KOPT-K1 (cell line): ENCODE data around the gene HSD11B1.
A peak's percentile ranks its signal among the peaks of the same experiment; 100 is the strongest.

Source experiments
- H3K27ac ChIP-seq: fragments of 200-600 bp; sonication (generic); 2 replicates; pipeline ENCODE4 v1.5.1; 2016; ENCODE audit warnings: antibody characterized with exemption, mild to moderate bottlenecking, low read depth, low read length; ENCODE audit not compliant: poor library complexity, severe bottlenecking
- H3K36me3 ChIP-seq: fragments of 200-600 bp; sonication (generic); 2 replicates; pipeline ENCODE4 v1.5.1; 2017; ENCODE audit warnings: antibody characterized with exemption, mild to moderate bottlenecking, low read length, moderate library complexity; ENCODE audit not compliant: insufficient read depth
- H3K9me3 ChIP-seq: fragments of 200-600 bp; sonication (generic); 2 replicates; pipeline ENCODE4 v1.5.1; 2017; ENCODE audit warnings: antibody characterized with exemption, low read length, mild to moderate bottlenecking; ENCODE audit not compliant: insufficient read depth, poor library complexity, severe bottlenecking

The HSD11B1 gene

DNA sequence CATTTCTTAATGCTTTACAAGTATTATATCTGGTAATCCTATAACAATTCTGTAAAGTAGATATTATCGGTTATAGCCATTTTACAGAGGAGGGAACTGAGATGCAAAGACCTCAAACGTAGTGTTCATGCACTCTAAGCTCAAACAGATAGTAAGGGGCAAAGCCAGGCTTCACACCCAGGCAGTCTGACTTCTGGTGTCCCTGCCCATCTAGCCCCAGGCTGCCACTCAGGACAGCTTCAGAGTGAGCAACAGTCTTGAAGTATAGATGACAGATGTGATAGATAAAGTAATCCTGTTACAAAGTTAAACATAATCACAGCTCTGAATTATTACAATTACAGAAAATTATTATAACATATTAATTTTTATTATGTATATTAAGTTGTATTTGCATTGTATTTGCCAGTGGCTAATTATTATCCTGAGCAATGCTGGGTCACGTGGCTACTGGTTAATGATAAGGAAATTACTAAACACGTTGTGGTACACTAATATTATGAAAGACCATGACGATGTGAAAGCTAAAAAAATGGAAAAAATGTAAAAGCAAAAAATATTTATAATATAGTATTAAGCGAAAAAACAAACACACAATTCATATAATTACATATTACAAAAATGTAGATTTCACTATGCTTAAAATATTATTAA is 45.2 kb downstream of the HSD11B1 start:
- no peaks in the 10 kb centered on the region for H3K9me3 ChIP-seq
- H3K27ac ChIP-seq: no peak overlapping the region
- no peaks in the 10 kb centered on the region for H3K36me3 ChIP-seq

DNA sequence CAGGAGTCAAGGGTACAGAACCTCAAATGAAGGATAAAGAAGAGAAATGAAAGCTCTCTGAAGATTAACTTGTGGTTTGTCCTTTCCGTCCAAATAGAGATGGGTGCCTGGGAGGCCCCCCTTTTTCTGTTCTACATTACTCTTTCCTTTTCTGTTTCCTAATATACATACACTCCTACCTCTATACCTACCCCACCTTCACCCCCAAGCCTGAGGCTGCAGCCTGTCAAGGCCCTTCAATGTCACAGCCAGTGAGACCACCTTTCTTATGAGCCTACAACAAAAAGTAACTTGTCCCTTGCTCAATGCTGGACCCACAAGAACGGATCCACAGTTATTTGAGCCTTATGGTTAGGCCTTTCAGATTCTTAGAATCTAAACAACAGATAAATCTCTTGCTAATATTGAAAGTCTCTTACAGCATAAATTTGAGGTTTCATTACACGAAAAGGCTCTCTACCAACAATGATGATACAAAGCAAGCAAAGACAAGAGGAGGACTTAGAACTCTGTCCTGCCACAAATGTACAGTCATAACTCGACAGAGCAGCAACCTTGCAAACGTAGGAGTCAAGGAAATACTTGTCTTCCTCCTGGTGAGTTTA is 47.1 kb downstream of the HSD11B1 start:
- no peaks in the 10 kb centered on the region for H3K9me3 ChIP-seq
- H3K27ac ChIP-seq: peak overlapping the region; percentile 48

DNA sequence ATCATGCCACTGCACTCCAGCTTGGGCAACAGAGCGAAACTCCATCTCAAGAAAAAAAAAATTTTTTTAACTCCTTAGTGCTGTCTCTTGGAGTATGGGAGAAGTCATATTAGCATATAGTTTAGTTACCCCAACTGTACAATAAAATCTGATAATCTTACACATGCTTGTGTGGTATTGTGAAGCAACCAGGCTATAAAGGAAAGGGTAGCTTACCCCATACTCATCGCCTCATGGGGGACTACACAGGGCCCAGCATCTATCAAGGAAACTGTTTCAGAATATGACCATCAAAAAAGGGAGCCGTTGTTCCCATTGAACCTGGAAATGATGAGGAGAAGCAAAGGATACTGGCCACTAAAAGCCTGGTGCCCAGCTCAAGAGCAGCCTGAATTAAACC is 48.2 kb downstream of the HSD11B1 start:
- H3K36me3 ChIP-seq: peaks cover 8% of the 10 kb centered on the region; the same call in 1 of the 2 replicates
- H3K9me3 ChIP-seq: no peaks in the 10 kb centered on the region
- no peak overlapping the region for H3K27ac ChIP-seq

More for the DNA sequence above, 47.1 kb downstream of the HSD11B1 start:
- H3K36me3 ChIP-seq: no peaks in the 10 kb centered on the region

DNA sequence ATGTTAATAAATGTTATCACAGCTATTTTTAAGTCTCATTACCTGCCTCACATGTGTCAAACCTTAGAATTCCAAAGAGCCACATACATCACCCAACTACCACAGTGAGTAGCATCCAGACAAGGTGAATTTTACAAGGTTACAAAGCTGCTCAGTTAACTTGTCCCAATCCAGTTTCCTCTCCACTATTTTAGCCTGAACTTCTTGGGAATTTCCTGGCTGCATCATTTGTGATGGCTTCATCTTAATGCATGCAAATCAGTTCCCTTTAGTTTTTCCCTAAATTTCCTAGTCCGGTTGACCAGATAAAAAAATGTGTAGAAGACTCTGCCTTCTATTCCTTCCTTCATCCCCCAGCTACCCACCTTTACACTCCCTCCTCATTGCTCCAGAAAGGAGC is 50.6 kb downstream of the HSD11B1 start:
- Histone ChIP-seq H3K9me3 (no peaks in the 10 kb centered on the region), H3K27ac (peak overlapping the region; percentile 100), H3K36me3 (peaks cover 31% of the 10 kb centered on the region)

DNA sequence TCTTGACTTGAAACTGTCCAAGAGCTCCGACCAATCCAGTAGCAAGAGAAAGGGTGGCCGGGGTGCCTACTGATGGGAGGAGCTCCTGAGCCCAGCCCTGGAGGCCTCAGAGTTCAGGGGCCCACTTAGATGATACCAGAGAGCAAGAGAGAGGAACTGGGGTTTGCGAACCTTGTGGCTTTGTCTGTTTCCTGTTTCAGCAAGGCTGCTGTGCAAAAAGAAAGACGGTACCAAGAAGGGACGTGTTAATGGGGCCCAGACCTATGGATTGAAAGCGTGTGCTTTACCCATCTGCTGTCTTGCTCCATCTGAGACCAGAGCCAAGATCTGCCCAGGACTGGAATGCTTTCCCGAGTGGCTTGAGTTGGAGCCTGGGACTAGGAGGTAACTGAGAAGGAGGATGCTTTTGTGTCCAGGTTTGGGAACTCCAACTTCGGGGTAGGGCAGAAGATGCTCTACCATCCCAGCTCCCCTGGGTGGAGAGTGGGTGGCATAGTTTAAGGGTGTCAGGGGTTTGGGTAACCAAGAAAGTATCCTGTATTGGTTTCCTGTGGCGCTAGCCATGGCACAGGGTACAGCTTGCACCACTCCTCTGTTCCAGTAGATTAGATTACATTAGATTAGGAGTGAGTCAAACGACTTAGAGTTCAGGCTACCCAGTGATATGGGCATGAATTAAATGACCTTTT is 51.4 kb downstream of the HSD11B1 start, which contains the start of gene TRAF3IP3:
Gene TRAF3IP3 (plus strand): TSS at position 128 of the 689 bp plus-strand sequence. CDS start 3,987 bp downstream, outside the sequence.
- peaks cover 40% of the 10 kb centered on the region for H3K36me3 ChIP-seq
- peak within 1 kb of the TSS; percentile 100 for H3K27ac ChIP-seq
- no peaks in the 10 kb centered on the region for H3K9me3 ChIP-seq

DNA sequence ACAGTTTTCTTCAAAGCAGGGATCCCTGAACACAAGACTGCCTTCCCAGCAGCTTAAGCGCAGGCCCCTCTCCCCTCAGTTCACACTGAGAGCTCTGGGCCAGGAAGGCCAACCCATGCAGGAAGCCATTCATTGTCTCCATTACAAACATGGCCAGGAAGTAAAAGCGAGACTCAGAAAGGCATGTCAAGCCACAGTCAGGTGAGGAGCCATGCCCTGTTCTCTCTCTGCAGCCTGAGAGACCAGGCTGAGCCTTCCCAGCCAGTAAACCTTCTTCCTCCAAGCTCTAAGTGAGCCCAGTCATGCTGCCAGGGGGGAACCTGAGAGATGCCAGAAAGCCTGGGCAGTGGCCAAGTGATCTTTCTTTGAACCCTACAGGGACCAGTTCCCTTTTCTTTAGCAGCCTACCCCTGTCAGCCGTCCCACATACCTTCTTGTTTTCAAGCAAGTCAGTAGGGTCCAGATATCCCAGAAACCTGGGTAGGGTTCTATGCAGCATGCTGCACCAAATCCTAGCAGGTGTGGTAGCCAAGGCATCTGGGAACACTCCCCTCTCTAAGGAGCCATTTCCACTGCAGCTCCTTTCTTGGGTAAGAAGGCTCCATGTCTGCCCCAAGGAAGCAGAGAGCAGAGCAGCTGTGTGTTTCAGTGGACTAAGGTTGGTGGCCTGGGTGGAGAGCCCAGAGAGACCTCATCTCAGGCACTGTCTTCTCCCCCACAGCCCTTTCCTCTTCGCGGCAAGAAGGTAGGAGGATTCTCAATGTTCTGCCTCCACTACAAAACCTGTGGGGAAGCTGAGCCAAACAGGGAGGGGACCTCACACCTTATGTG is 52.2 kb downstream of the HSD11B1 start:
- Histone ChIP-seq H3K36me3 (peaks cover 47% of the 10 kb centered on the region), H3K9me3 (no peaks in the 10 kb centered on the region), H3K27ac (peak overlapping the region; percentile 100)

DNA sequence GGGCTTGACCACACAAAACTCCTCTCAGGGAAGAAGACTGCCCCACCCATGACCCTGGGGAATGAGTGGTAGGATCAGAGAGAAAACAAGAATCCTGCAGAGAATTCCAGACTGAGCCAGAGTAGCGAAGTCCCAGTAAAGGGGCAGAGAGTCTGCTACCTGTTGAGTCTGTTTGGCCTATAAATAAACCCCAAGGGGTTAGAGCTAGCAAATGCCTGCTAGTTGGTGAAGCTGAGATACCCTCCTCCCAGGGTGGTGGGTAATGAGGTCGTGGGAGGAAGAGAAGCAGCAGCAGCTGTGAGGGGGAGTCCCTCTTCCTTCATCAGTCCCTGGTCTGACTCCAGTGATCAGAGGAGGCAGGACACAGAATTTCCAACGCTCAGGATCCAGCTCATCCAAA is 53.8 kb downstream of the HSD11B1 start:
- peaks cover 63% of the 10 kb centered on the region for H3K36me3 ChIP-seq
- peak overlapping the region; percentile 100 for H3K27ac ChIP-seq
- H3K9me3 ChIP-seq: no peaks in the 10 kb centered on the region

DNA sequence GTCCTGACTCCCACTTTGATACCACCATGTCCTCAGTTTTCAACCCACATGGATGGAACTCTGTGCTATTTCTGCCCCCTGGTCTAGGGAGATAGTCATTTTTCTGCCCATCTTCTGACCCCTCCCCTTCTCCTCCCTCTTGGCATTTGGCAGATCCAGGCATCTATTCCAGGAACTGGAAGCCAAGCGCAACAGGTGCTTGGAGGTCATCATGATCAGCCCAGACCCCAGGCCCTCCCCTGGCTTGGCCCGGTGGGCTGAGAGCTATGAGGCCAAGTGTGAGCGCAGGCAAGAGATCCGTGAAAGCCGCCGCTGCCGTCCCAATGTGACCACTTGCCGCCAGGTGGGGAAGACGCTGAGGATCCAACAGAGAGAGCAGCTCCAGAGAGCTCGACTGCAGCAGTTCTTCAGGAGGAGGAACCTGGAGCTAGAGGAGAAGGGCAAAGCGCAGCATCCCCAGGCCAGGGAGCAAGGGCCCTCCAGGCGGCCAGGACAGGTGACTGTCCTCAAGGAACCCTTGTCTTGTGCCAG is 55.2 kb downstream of the HSD11B1 start:
- no peaks in the 10 kb centered on the region for H3K9me3 ChIP-seq
- peaks cover 78% of the 10 kb centered on the region for H3K36me3 ChIP-seq
- H3K27ac ChIP-seq: no peak overlapping the region

DNA sequence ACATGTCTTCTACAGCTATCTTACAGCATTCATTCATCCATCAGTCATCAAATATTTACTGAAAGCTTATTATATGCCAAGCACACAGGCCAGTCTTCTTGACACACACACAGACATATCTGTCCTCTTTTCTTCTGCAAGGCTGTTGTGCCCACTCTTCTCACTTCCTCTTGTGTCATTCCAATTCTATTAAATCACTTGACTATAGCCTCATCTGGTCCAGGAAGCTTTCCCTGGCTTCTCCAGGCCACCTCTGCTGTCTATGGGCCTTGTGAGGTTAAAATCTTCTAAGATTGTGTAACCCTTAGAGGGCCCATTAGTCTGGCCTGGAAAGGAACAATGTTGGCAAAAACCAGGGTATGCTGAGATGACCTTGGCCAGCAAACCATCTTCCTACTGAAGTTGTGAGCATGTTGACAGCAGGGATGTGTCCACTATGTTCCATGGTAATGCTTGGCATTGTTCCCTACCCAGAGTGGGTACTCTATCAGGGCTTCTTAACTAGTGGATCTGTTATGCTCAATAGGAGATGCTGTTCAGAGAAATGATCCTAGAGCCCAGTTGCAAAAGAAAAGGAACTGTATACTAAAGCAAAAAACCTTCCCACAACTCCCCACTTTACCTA is 56.5 kb downstream of the HSD11B1 start:
- H3K27ac ChIP-seq: no peak overlapping the region
- peaks cover 90% of the 10 kb centered on the region for H3K36me3 ChIP-seq
- H3K9me3 ChIP-seq: no peaks in the 10 kb centered on the region

DNA sequence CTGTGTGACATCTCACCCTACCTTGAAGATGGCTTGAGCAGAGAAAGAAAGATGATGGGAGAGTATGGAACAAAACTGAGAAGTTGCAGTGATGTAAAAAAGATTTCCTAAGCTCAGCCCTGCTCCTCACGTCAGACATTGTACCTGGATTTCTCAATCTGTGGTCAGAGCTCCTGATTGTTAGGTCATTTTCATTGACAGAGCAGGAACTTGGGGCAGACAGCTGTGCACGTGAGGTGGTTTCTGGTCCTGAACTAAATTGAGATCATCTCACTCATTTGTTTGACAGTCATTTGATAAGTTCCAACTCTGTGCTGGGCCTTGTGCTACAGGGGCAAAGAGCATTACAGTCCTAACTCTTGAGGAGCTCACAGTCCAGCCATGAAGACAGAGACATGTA is 61.4 kb downstream of the HSD11B1 start:
- Histone ChIP-seq H3K27ac (no peak overlapping the region), H3K36me3 (peaks cover 66% of the 10 kb centered on the region), H3K9me3 (no peaks in the 10 kb centered on the region)

DNA sequence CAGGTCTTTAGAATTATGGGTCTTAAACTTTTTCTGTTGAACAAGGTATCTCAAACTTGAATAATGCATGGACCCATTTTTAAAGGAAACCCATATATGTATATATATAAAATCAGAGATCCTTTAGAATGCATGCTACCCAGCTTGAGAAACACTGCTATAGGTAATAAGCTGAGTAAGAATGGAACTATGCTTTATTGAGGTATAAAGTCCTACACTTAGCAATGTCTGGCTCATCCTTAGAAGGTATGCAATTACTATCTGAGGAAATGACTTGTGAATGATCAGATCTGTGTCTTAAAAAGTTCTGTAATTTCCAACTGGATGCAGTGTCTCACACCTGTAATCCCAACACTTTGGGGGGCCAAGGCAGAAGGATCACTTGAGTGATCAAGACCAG is 62.5 kb downstream of the HSD11B1 start:
- Histone ChIP-seq H3K27ac (peak overlapping the region; percentile 88), H3K9me3 (no peaks in the 10 kb centered on the region), H3K36me3 (peaks cover 56% of the 10 kb centered on the region)

DNA sequence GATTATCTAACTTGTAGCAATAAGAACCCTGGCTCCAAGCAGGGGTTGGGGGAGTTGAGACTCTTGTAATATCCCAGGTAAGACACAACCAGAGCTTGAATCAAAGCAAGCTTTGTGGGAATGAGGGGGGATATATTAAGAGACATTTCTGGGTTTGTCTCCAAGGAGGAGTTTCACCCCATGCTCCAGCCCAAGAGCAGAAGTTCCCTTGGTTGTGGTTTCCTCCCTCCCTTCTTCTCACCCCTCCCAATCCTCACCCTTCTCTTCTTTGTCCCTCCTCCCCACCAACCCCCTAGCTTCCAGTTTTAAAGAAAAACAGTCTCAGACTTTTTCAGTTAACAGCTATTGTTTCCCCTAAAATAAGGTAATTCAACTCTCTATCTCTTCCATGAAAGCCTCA is 63.1 kb downstream of the HSD11B1 start:
- peak overlapping the region; percentile 88 for H3K27ac ChIP-seq
- H3K36me3 ChIP-seq: peaks cover 56% of the 10 kb centered on the region
- H3K9me3 ChIP-seq: no peaks in the 10 kb centered on the region

DNA sequence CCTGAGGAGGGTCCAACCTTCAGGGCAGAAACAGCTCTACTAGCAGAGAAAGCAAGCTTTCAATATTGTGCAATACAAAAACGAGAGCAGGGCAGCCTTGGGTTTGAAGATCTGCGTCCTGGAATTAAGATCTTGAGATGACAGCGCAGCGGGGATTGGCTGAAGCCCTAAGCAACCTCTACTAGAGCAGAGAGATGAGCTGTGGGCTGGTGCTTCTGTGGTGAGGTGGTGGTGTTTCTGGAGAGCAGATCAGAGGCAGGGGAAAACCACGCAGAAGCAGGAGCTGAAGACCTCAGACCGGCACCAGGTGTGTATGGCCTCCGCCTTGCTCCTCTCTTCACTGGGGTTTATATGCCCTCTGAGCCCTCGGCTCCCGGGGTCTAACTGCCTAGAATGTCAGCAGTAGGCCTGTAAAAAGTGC is 63.7 kb downstream of the HSD11B1 start:
- no peaks in the 10 kb centered on the region for H3K9me3 ChIP-seq
- peak overlapping the region; percentile 88 for H3K27ac ChIP-seq
- H3K36me3 ChIP-seq: peaks cover 56% of the 10 kb centered on the region

DNA sequence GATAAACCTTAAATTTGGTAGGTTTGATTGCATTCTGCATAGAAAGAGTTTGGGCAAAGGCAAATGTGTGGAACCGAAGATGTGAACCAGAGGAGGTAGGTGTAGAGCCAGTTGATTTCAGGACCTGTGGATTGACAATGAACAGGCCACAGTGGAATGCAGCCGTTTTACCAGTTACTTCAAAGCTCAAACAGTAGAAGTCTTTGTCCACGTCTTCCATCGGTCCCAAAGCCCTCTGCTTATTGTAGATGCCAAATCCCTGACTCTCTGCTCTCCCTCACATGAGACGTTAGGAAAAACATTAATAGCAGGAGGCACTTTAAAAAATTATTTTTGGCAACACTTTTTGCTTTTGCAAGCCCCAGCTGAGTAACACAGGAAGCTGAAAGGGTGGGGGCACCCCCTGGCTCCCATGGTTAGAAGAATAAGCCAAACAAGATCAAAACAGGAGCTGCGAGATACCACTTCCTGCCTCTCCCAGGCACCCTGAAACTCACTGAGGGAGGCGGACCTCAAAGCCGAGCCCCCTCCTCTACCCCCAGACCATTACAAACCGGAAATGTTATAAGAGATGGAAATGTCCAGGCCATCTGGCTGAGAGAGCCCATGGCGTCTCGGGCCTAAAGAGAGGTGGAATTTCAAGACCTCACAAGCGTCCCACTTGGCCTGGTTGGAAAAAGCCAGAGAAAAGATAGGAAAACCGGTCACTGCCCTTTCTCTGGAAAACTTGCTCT is 64.7 kb downstream of the HSD11B1 start:
- H3K36me3 ChIP-seq: peaks cover 56% of the 10 kb centered on the region
- H3K9me3 ChIP-seq: no peaks in the 10 kb centered on the region
- peak overlapping the region; percentile 88 for H3K27ac ChIP-seq
